BJ (cell line): ENCODE data around the gene CLIC5. TPM values are rescaled to one million over a fixed set of nuclear protein-coding genes. Genes with fewer than 3 reads are reported as not detected.

Experiments used
- CTCF ChIA-PET: fragments of 350-600 bp; formaldehyde crosslinking; extraction: SDS; loops from one replicate; lab custom pipeline; 2021; ENCODE audit warnings: antibody characterized with exemption, inconsistent platforms; lab: Yijun Ruan, JAX
- POLR2A ChIA-PET: fragments of 300-600 bp; sonication (Branson Sonifier 250); formaldehyde crosslinking; extraction: SDS; loops from one replicate; lab custom pipeline; 2021; ENCODE audit warnings: antibody characterized with exemption; lab: Charles Lee
- DNase-seq: peaks from one replicate; pipeline ENCODE4 v3.0.0-alpha.2; 2011; ENCODE audit warnings: low read depth
- H3K27me3 ChIP-seq: 2 replicates; pipeline ENCODE4 v1.6.0; 2011; ENCODE audit warnings: low read length; ENCODE audit not compliant: control insufficient read depth, insufficient read depth
- H3K36me3 ChIP-seq: 2 replicates; pipeline ENCODE4 v1.5.1; 2011; ENCODE audit warnings: low read length; ENCODE audit not compliant: control insufficient read depth, insufficient read depth
- H3K4me3 ChIP-seq: 2 replicates; pipeline ENCODE4 v1.5.1; 2011; ENCODE audit warnings: low read depth, mild to moderate bottlenecking, control low read depth, low read length
- polyA plus RNA-seq: library from polyadenylated mRNA; depleted of rRNA; stranded (reverse); fragments of >200 nt; gene quantifications from 2 replicates; pipeline ENCODE4 v1.2.3, GENCODE V29; 2011
- TF ChIP-seq, protein P1 (sequence below): IDR thresholded peaks from 2 replicates; pipeline ENCODE4 v1.5.1; 2011; ENCODE audit warnings: low read depth, mild to moderate bottlenecking, control low read depth, inconsistent platforms, low read length, moderate library complexity; ENCODE audit not compliant: insufficient read depth

The CLIC5 gene
- polyA plus RNA-seq, 1 experiment = not detected

DNA sequence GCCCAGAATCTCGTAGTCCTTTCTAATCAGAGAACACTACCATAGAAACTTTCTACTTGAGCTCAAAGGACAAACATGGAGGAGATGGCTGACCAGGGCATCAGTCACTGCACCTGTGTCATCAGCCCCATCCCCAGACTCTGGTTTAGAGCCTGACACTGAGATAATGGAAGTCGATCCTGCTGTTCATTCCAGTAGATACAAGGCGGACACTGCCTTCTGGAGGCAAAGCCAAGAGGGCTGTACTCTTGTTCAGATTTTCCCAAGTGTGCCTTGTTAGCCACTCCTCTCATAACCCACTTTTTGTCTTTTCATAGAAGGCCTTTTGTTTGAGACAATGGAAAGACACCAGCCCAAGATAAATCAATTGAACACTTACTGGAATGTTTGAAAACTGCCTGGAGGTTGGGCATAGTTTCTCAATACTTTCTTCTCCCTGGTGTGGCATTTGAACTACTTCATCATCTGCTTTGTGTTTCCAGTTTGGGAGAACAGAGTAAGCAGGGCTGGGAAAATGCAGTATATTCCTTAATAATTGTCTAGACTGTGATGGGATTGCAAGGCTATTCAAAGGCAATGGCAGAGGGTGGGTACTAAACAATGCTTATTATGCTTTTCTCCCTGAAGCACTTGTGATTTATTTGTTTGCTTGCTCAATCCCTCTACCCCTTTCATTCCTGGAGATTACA, 99.7 kb downstream of the CLIC5 start:
- CTCF ChIA-PET = interaction anchor here (1.2 kb wide), 1 partner anchor 14 kb away, joined by 5 read pairs; no protein-coding TSS in a partner anchor
- POLR2A ChIA-PET = no interaction called here
- TF ChIP-seq, protein P1, sequence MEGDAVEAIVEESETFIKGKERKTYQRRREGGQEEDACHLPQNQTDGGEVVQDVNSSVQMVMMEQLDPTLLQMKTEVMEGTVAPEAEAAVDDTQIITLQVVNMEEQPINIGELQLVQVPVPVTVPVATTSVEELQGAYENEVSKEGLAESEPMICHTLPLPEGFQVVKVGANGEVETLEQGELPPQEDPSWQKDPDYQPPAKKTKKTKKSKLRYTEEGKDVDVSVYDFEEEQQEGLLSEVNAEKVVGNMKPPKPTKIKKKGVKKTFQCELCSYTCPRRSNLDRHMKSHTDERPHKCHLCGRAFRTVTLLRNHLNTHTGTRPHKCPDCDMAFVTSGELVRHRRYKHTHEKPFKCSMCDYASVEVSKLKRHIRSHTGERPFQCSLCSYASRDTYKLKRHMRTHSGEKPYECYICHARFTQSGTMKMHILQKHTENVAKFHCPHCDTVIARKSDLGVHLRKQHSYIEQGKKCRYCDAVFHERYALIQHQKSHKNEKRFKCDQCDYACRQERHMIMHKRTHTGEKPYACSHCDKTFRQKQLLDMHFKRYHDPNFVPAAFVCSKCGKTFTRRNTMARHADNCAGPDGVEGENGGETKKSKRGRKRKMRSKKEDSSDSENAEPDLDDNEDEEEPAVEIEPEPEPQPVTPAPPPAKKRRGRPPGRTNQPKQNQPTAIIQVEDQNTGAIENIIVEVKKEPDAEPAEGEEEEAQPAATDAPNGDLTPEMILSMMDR = no peak
- Histone ChIP-seq H3K36me3 (no peaks in the 10 kb centered on the region), H3K4me3 (no peak overlapping the region), H3K27me3 (peaks cover 3% of the 10 kb centered on the region)
- DNase-seq = no peak

GRCh38 chr6:45911691-45912090, 104.0 kb downstream of the CLIC5 start:
- Histone ChIP-seq H3K4me3 (no peak overlapping the region), H3K27me3 (peaks cover 5% of the 10 kb centered on the region), H3K36me3 (no peaks in the 10 kb centered on the region)
- ChIA-PET CTCF (interaction anchor here (1.5 to 3.3 kb wide), 3 partner anchors 11 to 1281 kb away, joined by 5 to 9 read pairs (median 9); no protein-coding TSS in a partner anchor), POLR2A (no interaction called here)
- TF ChIP-seq, protein P1 = no peak
- DNase-seq = no peak

DNA sequence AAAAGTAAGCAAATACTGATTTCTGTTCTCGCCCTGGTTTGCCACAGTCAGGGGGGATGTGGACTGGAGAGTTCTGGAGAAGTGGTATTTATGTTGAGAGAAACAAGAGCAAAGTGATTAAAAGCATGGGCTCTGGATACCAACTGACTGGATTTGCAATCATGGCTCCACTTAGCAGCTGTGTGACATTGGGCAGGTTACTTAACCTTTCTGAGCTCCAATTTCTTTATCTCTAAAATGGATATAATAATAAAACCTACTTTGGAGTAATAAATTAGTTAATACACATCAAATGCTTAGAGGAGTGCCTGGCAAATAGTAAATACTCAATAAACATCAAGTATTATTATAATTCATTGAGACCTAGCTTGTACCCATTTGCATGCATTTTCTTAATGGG, 111.7 kb downstream of the CLIC5 start:
- Histone ChIP-seq H3K4me3 (no peak overlapping the region), H3K36me3 (no peaks in the 10 kb centered on the region), H3K27me3 (no peaks in the 10 kb centered on the region)
- DNase-seq = no peak
- ChIA-PET CTCF (interaction anchor here (0.6 kb wide), 1 partner anchor 1082 kb away, joined by 4 read pairs; no protein-coding TSS in a partner anchor), POLR2A (no interaction called here)
- TF ChIP-seq, protein P1 = no peak

- H3K27me3 ChIP-seq = no peaks in the 10 kb centered on the region
- POLR2A ChIA-PET = no interaction called here
- CTCF ChIA-PET = no interaction called here
- no peak overlapping the region for H3K4me3 ChIP-seq
- H3K36me3 ChIP-seq = no peaks in the 10 kb centered on the region
- no peak for DNase-seq
- TF ChIP-seq, protein P1 = no peak
Observed at GRCh38 chr6:45902984-45903383, 112.7 kb downstream of the CLIC5 start.

GRCh38 chr6:45901767-45902650, 113.7 kb downstream of the CLIC5 start:
- no peaks in the 10 kb centered on the region for H3K27me3 ChIP-seq
- ChIA-PET POLR2A (no interaction called here), CTCF (interaction anchor here (0.9 to 1.6 kb wide), 2 partner anchors 20 to 29 kb away, joined by 4 to 5 read pairs; no protein-coding TSS in a partner anchor)
- DNase-seq = no peak
- H3K36me3 ChIP-seq = no peaks in the 10 kb centered on the region
- no peak overlapping the region for H3K4me3 ChIP-seq
- TF ChIP-seq, protein P1 = no peak
